Putamen (tissue), 1 donor: ENCODE data around the gene HOXA5.

Experiments used
- DNase-seq: peaks from one replicate; pipeline ENCODE4 v3.0.0-alpha.2; 2016; ENCODE audit warnings: low spot score

The HOXA5 gene

GRCh38 chr7:27133409-27134231 lies 9.9 kb downstream of the HOXA5 start:
- DNase-seq, result no peak

- no peak for DNase-seq
These were observed 10.5 kb downstream of the HOXA5 start for GRCh38 chr7:27132978-27133377.

- no peak for DNase-seq
These were observed 11.3 kb downstream of the HOXA5 start for GRCh38 chr7:27132214-27132613.

GRCh38 chr7:27131390-27131819 lies 12.1 kb downstream of the HOXA5 start:
- DNase-seq, result no peak

GRCh38 chr7:27130540-27131389 lies 12.7 kb downstream of the HOXA5 start, which contains the start of gene HOXA4:
HOXA4 (minus strand) TSS chr7:27130757; CDS start chr7:27130733, 24 bp downstream.
- no peak for DNase-seq

- no peak for DNase-seq
These were observed 13.5 kb downstream of the HOXA5 start for GRCh38 chr7:27129729-27130539.

GRCh38 chr7:27128776-27129728 lies 14.4 kb downstream of the HOXA5 start:
- DNase-seq, result no peak

GRCh38 chr7:27128034-27128433 lies 15.4 kb downstream of the HOXA5 start:
- no peak for DNase-seq

GRCh38 chr7:27126596-27127327 lies 16.7 kb downstream of the HOXA5 start:
- DNase-seq, result no peak

- no peak for DNase-seq
These were observed 17.5 kb downstream of the HOXA5 start for GRCh38 chr7:27125986-27126394.

GRCh38 chr7:27124902-27125689 lies 18.4 kb downstream of the HOXA5 start:
- no peak for DNase-seq

- no peak for DNase-seq
These were observed 19.2 kb downstream of the HOXA5 start for GRCh38 chr7:27124096-27124901.

GRCh38 chr7:27123477-27124053 lies 19.9 kb downstream of the HOXA5 start:
- DNase-seq, result no peak

- DNase-seq, result no peak
These were observed 20.4 kb downstream of the HOXA5 start for GRCh38 chr7:27123007-27123476.

- DNase-seq, result no peak
These were observed 21.2 kb downstream of the HOXA5 start for GRCh38 chr7:27122077-27122910.

GRCh38 chr7:27121684-27122076 lies 21.8 kb downstream of the HOXA5 start:
- DNase-seq, result no peak

GRCh38 chr7:27119412-27119911 lies 24.0 kb downstream of the HOXA5 start:
- no peak for DNase-seq
